GM18858 (cell line): Measurements from ENCODE around the gene ZNF234.
"Not testable (repeated sequence)": the region's sequence is repeated elsewhere in the genome, so short reads cannot be mapped to it uniquely, and the experiment has no call there.

ENCODE experiments used
- ATAC-seq: cut with Tn5 transposase; IDR thresholded peaks from one replicate; pipeline ENCODE4 v1.9.1; 2021; ENCODE audit not compliant: unreplicated experiment

Gene ZNF234

DNA sequence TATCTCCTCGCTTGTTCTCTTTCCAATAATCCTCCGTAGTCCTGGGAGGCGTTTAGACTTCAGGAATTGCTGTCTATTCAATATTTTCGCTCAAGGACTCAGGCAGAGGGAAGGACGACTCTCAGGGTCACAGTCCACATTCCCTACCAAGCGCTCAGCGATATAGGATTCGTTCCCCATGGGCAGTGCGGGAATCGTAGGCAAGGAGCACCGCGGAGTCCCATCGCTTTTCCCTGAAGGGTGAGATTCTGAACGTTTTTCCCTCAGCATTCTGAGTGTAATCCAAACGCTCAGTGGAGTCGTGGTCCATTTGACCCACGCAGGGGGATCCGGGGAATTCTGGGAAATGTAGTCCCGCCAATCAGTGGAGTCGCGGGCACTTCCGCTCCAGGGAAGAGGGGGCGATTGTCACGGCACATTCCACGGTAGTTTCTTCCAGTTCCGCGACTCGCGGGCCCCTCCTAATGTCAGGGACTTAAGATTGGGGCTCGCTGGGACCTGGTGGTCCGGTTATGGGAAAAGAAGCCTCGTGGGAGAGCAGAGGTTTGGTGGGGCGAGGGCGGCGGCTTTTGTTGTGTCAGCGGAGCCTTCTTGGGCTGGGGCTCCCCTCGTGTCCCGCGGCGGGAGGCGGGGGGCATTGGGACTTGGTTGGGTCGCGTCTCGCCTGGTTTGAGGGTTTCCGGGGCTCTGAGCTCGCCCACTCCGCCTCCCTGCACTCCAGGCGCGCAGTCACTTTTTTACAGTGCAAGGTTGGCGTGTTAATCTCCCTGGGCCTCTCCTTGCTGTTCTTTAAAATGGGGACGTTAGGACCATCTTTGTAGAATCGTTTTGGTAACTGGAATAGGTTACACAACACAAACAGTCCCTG, at the start of gene ZNF234:
Gene ZNF234, plus strand, starts transcription at position 364 of the 868 bp plus-strand sequence. CDS start 3,079 bp downstream, outside the sequence.
- no peak for ATAC-seq

- no peak for ATAC-seq
Observed at GRCh38 chr19:44092108-44092507, 49.2 kb upstream of the ZNF234 start.

- no peak for ATAC-seq
Observed at GRCh38 chr19:44093931-44094765, 47.2 kb upstream of the ZNF234 start, which contains the start of gene ZNF224. TSS of gene ZNF224 (plus strand) at chr19:44094361. CDS start at chr19:44097874, 3,513 bp downstream.

DNA sequence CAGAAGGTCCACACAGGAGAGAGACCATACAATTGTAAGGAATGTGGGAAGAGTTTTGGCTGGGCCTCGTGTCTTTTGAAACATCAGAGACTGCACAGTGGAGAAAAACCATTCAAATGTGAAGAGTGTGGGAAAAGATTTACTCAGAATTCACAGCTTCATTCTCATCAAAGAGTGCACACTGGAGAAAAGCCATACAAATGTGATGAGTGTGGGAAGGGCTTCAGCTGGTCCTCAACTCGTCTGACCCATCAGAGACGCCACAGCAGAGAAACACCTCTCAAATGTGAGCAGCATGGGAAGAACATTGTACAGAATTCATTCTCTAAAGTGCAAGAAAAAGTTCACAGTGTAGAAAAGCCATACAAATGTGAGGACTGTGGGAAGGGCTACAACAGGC, 33.6 kb upstream of the ZNF234 start:
- ATAC-seq, result no peak

GRCh38 chr19:44109458-44109857, 31.9 kb upstream of the ZNF234 start:
- no peak for ATAC-seq

- ATAC-seq, result no peak
Observed at GRCh38 chr19:44111910-44112463, 29.4 kb upstream of the ZNF234 start.

GRCh38 chr19:44112802-44113137, 28.6 kb upstream of the ZNF234 start:
- no peak for ATAC-seq

DNA sequence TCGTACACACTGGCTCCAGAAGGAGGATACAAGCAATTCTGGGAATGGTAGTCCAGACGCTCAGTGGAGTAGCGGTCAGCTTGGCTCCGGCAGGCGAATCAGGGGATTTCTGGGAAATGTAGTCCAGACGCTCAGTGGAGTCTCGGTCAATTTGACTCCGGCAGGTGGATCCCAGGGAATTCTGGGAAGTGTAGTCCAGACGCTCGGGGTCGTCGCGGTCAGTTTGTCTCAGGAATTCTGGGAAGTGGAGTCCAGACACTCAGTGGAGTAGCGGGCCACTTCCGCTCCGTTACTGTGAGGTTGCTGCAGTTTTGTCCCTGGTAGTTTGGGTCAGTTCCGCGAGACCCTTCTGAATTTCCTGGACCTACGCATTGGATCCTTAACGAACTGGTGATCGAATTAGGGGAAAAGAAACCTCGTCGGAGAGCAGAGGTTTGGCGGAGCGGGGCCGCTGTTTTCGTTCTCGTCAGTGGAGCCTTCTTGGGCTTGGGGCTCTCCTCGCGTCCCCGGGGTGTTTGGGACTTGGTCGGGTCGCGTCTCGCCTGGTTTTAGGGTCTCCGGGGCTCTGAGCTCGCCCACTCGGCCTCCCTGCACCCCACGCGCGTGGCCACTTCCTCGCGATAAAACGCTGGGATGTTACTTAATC, 28.1 kb upstream of the ZNF234 start, which contains the start of gene ZNF225:
Gene ZNF225, plus strand, starts transcription at position 262 of the 646 bp plus-strand sequence. CDS start 2,429 bp downstream, outside the sequence.
- ATAC-seq, result peak; percentile 75

DNA sequence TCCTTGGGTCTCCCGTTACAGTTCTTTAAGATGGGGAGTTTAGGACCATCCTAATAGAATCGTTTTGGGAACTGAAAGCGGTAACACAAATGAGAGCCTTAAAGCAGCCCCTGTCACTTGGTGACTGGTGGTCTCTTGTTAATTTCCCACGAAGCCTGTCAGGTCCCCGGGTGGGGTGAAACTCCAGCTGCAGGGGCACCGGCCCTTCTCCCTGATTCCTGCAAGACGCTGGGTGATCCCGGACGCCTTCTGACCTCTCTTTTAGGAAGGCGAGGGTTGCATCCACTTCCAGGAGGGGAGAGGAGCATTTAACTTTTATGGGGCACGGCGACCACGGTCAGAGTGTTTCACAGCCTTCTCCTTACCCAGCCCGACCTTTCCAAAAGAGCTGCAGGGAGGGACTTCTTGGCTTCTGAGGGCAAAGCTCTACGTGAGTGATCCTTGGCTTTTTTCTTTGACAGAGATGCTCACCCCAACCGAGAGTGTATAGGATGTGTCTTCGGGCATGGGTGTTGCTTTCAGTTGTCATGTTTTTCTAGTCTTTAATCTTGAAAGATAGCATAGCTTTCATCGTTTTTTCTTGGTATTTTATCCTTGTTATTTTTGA, 27.5 kb upstream of the ZNF234 start:
- ATAC-seq, result peak; percentile 5

DNA sequence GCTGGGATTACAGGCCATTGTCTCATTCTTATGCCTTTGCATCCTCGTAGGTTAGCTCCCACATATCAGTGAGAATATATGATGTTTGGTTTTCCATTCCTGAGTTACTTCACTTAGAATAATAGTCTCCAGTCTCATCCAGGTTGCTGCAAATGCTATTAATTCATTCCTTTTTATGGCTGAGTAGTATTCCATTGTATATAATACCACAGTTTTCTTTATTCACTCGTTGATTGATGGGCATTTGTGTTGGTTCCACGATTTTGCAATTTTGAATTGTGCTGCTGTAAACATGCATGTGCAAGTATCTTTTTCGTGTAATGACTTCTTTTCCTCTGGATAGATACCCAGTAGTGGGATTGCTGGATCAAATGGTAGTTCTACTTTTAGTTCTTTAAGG, 20.2 kb upstream of the ZNF234 start:
- ATAC-seq, result not testable (repeated sequence)

DNA sequence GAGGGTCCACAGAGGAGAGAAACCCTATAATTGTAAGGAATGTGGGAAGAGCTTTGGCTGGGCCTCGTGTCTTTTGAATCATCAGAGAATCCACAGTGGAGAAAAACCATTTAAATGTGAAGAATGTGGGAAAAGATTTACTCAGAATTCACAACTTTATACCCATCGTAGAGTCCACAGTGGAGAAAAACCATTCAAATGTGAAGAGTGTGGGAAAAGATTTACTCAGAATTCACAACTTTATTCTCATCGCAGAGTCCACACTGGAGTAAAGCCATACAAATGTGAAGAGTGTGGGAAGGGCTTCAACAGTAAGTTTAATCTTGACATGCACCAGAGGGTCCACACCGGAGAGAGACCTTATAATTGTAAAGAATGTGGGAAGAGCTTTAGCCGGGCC, 9.4 kb upstream of the ZNF234 start:
- no peak for ATAC-seq

DNA sequence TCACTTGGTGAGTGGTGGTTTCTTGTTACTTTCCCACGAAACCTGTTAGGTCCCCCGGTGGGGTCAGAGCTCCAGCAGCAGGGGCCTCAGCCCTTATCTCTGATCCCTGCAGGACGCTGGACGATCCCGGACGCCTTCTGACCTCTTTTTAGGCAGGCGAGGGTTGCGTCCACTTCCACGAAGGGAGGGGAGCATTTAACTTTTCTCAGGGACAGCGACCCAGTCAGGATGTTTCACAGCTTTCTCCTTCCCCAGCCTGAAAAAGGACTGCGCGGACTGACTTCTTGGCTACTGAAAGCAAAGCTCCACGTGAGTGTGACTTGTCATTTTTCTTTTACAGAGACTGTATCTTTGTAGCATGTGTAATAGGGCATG, 692 bp downstream of the ZNF234 start:
- no peak for ATAC-seq

DNA sequence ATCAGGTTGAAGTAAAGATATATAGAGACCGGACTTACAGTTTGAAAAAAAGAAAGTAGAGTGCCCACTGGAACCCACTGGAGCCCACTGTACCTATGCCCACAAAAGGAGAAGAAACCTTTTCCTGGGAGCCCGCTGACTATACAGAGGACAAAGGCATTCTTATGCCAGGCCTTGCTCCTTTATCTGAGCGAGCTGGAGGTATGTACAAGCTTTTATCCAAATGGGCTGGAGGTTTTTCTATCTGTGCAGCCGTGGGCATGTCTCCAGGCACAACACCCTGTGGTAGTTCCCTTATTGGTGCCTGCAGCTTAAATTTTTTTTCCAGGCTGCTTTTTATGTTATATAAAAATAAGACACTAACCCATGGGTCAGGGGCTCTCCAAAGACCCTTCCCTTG, 8.4 kb downstream of the ZNF234 start:
- ATAC-seq, result no peak

DNA sequence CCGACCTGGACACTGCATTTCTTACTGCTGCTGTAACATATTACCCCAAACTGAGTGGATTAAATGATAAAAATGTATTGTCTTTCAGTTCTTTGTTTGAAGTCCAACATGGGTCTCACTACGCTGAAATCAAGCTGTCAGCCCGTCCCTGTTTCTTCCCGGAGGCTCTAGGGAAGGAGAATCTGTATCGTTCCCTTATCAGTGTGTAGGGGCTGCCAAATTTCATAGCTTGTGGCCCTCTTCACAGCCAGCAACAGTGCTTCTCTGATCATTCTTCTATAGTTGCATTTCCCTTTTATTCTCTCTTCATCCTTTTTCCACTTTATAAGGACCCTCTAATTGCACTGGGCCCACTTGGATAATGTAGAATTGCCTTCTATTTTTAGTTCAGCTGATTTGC, 10.1 kb downstream of the ZNF234 start:
- no peak for ATAC-seq

DNA sequence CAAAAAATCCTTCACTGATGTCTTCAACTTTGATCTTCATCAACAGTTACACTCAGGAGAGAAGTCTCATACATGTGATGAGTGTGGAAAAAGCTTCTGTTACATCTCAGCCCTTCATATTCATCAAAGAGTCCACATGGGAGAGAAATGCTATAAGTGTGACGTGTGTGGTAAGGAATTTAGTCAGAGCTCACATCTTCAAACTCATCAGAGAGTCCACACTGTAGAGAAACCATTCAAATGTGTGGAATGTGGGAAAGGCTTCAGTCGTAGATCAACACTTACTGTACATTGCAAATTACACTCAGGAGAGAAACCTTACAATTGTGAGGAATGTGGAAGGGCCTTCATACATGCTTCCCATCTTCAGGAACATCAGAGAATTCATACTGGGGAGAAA, 15.1 kb downstream of the ZNF234 start:
- no peak for ATAC-seq

- no peak for ATAC-seq
Observed at GRCh38 chr19:44163789-44164188, 22.4 kb downstream of the ZNF234 start.

GRCh38 chr19:44164327-44164672, 22.9 kb downstream of the ZNF234 start:
- peak; percentile 6 for ATAC-seq

DNA sequence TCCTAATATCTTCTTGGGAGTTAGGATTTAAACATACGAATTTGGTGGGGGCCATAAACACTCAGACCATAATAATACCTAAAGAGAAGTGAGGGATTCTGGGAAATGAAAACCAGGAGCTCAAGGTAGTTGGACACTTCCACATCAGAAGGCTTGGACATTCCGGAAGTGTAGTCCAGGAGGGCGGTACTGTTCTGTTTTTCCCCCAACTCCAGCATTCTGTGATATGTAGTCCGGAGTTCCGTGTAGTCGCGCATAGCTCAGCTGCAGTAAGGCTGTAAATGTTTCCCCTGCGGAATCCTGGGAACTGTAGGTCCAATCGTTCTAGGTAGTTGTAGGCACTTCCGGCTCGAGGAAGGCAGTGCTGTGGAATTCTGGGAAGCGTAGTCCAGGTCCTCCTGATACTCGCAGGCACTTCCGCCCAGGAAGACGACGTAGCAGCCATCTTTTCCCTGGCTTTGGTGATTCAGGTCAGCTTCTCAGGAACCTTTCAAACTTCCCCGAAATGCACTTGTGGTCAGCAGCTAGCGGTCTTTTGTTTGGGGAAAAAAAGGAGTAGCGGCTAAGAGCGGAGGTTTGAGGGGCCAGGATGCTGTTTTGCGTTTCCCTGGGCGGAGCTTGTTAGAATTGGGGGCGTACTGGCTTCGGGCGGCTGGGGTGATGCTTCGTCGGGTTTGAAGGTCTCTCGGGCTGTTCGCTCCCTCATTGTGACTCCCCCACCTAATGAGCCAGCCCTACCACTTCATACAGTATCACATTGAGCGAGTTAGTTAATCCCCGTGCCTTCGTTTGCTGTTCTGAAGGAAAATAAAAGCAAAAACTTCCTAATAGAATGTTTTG, 23.5 kb downstream of the ZNF234 start, which contains the start of gene ZNF226:
Gene ZNF226, plus strand, starts transcription at position 428 of the 840 bp plus-strand sequence. CDS start 4,981 bp downstream, outside the sequence.
- peak; percentile 78 for ATAC-seq

GRCh38 chr19:44170660-44171059, 29.3 kb downstream of the ZNF234 start:
- not testable (repeated sequence) for ATAC-seq

DNA sequence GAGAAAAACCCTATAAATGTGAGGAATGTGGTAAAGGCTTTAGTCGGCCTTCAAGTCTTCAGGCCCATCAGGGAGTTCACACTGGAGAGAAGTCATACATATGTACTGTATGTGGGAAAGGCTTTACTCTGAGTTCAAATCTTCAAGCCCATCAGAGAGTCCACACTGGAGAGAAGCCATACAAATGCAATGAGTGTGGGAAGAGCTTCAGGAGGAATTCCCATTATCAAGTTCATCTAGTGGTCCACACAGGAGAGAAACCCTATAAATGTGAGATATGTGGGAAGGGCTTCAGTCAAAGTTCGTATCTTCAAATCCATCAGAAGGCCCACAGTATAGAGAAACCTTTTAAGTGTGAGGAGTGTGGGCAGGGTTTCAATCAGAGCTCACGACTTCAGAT, 35.2 kb downstream of the ZNF234 start:
- ATAC-seq, result no peak
